ENCODE measurements around the gene PSPN.

The PSPN gene

DNA sequence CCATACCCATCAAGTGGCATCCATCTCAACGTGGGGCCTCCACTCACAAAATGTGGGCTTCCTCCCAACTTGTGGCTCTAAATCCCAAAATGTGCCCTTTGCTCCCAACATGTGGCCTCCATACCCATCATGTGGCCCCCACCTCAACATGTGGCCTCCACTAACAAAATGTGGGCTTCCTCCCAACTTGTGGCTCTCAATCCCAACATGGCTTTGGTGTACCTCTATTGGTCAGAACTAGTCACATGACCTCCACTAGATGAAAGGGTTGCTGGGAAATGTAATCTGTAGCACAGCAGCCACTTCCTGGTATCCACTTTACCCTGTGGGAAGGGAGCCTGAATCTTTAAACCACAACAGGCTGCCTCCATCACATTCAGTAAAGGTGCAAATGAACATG, 32.3 kb downstream of the PSPN start:
- Mint-ChIP-seq H3K4me3 (no peak overlapping the region), H3K27me3 (no peaks in the 10 kb centered on the region), H3K36me3 (ENCODE audit: low read depth) (peaks cover 5% of the 10 kb centered on the region), H3K4me1 (peaks cover 11% of the 10 kb centered on the region), H3K27ac (no peak overlapping the region), H3K9me3 (no peaks in the 10 kb centered on the region)
- ATAC-seq (no peak), DNase-seq (no peak)

DNA sequence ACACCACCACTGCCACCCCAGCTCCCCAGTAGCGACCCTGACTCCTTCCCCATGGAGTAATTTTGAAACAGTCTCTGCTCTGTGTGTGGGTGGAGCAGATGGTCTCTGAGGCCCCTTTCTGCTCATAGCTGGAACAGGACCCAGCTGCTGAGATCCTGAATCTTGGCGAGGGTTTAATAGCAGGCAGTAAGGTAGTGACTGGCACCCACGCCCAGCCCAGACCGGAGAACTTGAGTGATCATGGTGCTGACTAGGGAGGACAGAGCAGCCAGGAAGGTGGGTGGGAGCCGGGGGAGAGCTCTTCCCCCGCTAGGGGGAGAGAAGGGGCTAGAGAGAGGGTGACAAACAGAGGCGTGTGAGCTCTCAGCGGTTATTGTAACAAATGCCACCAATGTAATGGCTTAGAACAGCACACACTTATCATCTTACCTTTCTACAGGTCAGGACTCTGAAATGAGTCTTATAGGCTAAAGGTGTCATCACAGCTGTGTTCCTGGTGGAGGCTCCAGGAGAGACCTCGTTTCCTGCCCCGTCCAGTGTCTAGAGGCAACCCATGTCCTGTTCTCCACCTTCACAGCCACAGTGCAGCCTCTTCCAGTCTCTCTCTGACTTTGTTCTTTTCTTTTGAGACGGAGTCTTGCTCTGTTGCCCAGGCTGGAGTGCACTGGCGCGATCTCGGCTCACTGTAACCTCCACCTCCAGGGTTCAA, 35.1 kb downstream of the PSPN start:
- Mint-ChIP-seq H3K9me3 (no peaks in the 10 kb centered on the region), H3K4me3 (no peak overlapping the region), H3K36me3 (ENCODE audit: low read depth) (peaks cover 5% of the 10 kb centered on the region), H3K4me1 (peaks cover 11% of the 10 kb centered on the region), H3K27ac (no peak overlapping the region), H3K27me3 (no peaks in the 10 kb centered on the region)
- peak; percentile 75 for ATAC-seq
- no peak for DNase-seq

DNA sequence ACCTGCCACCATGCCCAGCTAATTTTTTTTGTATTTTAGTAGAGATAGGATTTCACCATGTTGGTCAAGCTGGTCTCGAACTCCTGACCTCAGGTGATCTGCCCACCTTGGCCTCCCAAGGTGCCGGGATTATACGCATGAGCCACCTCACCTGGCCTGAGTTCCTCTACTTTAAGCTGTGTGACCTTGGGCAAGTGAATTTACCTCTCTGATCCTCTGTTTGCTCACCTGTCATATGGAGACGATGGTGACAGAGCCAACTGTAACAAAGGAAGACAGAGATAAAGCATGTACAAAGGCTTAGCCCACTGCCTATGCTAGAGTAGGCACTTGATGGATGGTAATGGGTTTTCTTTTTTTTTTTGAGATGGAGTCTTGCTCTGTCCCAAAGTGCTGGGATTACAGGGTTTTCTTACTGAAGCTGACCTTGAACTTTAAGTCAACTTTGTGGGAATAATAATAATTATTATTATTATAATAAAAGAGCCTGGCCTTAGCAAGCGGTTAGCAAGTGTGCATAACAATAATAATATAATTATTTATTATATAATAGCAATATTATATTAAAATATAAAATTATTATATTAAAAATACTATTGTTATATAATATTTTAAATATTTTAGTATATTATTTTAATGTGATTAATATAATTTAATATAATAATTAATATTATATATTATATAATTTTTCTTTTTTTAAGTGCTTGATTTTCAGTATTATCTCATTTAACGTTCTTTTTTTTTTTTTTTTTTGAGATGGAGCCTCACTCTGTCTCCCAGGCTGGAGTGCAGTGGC, 41.0 kb downstream of the PSPN start:
- H3K4me3 Mint-ChIP-seq, result no peak overlapping the region
- ATAC-seq (no peak), DNase-seq (no peak)
- no peaks in the 10 kb centered on the region for H3K36me3 Mint-ChIP-seq (ENCODE audit: low read depth)
- no peaks in the 10 kb centered on the region for H3K27me3 Mint-ChIP-seq
- no peaks in the 10 kb centered on the region for H3K9me3 Mint-ChIP-seq
- no peak overlapping the region for H3K27ac Mint-ChIP-seq
- no peaks in the 10 kb centered on the region for H3K4me1 Mint-ChIP-seq

DNA sequence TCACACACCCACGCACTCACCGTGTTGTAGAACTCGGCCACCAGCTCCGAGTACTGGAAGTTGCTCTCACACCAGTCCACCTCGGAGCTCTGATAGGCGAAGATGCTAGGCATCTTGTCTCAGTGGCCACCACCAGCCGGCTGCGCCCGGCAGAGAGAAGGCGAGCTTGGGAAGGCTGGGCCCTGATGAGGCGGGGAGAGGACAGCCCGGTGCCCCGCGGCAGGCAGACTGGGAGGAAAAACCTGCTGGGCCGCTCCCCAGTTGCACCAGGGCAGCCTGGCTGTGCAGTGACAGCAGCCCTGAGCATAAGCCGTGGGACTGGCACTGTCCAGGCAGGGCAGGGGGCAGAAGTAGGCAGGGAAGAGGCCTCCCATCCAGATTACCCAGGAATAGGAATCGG, 42.3 kb downstream of the PSPN start, which contains the start of gene ACER1:
TSS of gene ACER1 (minus strand) at position 174 of the 400 bp plus-strand sequence. CDS start at position 113, 61 bp downstream.
- no peaks in the 10 kb centered on the region for H3K4me1 Mint-ChIP-seq

DNA sequence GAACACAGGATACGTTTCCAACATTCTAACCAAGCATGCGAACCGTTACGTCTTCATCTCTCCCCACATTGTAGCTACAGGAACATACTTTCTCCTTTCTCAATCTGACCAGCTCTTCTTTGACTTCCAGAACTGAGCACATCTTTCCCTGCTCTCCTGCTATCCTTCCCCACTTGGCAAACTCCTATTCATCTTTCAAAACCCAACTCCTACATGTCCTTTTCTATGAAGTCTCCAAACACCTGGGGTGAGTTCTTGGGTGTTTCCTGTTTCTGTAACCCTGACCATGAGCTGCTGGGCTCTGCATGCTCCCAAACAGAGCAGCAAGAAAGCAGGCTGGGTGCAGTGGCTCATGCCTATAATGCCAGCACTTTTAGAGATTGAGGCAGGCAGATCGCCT, 48.9 kb downstream of the PSPN start:
- no peak for ATAC-seq
- H3K27ac Mint-ChIP-seq, result no peak overlapping the region
- no peaks in the 10 kb centered on the region for H3K9me3 Mint-ChIP-seq
- H3K36me3 Mint-ChIP-seq (ENCODE audit: low read depth), result no peaks in the 10 kb centered on the region
- no peak for DNase-seq
- H3K27me3 Mint-ChIP-seq, result no peaks in the 10 kb centered on the region
- H3K4me3 Mint-ChIP-seq, result no peak overlapping the region
- H3K4me1 Mint-ChIP-seq, result no peaks in the 10 kb centered on the region

More for the DNA sequence above, 42.3 kb downstream of the PSPN start, which contains the start of gene ACER1:
- Mint-ChIP-seq H3K27me3 (no peaks in the 10 kb centered on the region), H3K36me3 (ENCODE audit: low read depth) (no peaks in the 10 kb centered on the region), H3K4me3 (no peak within 1 kb of the TSS), H3K9me3 (no peaks in the 10 kb centered on the region), H3K27ac (no peak within 1 kb of the TSS)
- DNase-seq (no peak), ATAC-seq (no peak)

DNA sequence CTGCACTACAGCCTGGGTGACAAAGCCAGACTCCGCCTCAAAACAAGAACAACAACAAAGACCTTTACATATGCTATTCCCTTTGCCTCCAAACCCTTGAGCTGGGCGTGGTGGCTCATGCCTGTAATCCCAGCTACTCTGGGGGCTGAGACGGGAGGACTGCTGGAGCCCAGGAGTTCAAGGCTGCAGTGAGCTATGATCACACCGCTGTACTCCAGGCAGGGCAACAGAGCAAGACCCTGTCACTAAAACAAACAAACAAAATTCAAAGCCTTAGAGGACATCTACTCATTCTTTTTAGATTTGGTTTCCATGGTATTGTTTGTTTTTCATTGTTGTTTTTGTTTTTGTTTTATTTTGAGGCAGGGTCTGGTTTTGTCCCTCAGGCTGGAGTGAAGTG, 50.1 kb downstream of the PSPN start:
- Mint-ChIP-seq H3K9me3 (no peaks in the 10 kb centered on the region), H3K27ac (no peak overlapping the region), H3K27me3 (no peaks in the 10 kb centered on the region), H3K4me3 (no peak overlapping the region), H3K4me1 (no peaks in the 10 kb centered on the region), H3K36me3 (ENCODE audit: low read depth) (no peaks in the 10 kb centered on the region)
- ATAC-seq, result no peak
- no peak for DNase-seq
